GM18502 (cell line): ENCODE results near the gene SMURF2.

Experiments
- ATAC-seq: cut with Tn5 transposase; IDR thresholded peaks from one replicate; pipeline ENCODE4 v1.9.1; 2021; ENCODE audit warnings: mild to moderate bottlenecking; ENCODE audit not compliant: unreplicated experiment, poor library complexity

Gene SMURF2

DNA sequence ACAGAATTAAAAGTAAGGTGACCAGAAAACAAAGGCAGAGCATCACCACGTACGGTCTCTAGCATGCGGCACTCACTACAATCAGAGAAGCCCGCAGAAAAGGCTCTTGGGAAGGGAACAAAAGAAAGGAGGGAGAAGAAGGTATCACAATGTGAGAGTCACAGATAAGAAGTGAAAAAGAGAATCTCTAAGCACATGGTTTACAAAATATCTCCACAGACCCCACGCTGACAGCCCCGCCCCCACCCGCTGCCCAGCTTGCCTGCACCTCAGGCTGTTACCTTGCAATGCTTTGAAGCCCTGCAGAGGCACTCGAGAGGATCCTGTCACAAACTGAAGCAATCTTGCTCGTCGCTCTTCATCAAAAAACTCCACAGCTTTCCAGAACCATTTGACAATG lies 114.8 kb downstream of the SMURF2 start:
- ATAC-seq: no peak

DNA sequence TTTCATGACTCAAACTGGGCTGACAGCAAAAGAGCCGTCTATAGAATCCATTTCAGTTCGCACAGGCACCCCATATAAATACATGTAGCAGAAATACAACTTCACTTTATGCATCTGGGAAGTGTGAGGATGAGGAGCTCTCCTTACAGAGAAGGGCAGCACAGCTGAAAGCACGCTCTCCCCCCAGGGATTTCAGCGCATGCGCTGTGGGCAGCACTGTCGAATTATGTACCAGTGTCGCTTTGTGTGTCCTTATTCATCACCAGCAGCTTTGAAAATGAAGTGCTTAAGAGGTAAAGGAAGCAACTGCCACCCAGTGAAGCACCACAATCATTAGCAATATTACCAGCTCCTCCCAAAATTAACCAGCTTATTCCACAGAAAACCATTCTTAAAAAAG lies 115.4 kb downstream of the SMURF2 start:
- ATAC-seq: no peak

DNA sequence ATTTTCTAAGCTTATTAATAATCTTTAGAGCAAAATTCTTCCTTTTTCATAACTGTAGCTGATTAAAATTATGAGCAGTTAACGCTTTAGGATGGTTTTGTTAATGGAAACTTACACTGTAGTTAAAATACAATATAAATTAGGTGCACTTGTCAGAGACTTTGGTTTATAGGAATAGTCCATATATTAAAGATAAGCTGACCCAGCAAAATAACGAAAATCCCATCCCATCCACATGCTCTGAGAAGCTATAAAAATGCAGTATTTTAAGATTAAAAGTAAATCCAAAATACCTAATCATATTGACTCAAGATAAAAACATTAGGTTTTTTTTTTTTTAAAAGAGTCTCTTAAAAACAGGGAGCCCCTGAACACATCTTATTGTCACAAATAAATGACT lies 117.4 kb downstream of the SMURF2 start:
- no peak for ATAC-seq

DNA sequence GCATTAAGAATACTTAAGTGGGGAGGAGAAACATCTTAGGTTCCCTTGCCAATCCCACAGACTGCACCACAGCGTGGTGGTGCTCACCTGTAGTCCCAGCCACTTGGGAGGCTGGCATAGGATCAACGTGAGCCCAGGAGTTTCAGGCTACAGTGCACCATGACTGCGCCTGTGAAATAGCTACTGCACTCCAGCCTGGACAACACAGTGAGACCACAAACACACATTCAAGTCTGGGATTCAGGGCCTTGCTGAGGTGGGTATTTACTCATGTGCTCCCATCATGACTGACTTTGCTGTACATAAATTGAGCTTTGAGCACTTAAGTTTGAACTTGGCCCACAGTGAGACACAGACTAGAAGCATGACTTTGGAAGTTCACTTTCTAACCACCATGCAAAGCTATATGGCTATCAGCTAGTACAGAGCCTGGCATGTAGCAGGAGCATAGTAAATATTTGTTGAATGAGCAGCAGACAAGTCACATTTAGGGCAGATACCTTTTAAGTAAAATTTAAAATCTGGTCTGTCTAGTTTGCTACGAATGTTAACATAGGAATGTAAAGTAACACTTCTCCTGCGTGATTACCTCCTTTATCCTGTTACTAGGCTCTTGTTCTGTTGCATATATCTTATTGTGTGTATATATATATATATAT lies 121.9 kb downstream of the SMURF2 start:
- ATAC-seq: no peak

DNA sequence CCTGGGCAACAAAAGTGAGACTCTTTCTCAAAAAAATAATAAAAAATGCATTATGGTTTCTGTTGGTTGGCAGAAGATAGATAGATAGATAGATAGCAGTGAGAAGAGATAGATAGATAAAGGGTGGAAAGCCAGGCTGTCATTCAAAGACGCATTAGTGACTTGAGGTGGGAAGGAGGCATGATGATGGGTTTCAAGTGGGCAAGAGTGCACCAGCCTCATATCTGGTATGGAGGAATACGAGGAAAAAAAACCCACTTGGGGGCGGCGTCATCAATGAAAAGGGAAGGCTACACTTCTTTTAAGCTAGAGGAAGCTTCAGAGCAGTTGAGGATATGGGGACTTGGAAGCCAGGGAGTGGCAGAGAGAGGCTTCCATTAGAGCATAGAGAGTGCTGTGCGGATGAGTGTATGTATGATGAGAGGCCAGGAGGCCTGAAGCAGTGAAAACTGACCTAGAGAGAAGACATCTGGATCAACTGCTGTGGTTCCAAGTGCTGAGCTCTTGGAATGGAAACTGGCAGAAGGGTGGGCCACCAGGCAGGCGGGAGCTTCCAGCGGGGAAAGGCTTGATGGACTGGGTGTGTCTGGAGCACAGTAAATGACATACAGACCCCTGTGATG lies 123.5 kb downstream of the SMURF2 start:
- no peak for ATAC-seq

DNA sequence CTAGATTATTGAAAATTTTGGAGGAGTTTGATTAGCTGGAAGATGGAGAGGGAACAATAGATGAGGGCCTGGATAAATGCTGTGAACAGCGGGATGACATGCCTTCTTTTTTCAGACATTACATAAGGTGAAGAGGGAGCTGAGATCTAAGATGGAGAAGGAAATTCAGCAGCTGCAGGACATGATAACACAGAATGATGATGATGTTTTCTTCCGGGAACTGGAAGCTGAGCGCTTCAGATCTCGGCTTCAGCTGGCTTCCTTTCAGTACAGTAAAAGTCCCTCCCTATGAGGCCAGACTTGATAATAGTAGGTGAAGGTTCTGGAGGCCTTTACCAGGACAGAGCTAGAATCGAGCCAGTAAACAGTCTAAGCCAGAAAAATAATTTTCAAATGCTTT lies 124.6 kb downstream of the SMURF2 start:
- ATAC-seq: no peak

DNA sequence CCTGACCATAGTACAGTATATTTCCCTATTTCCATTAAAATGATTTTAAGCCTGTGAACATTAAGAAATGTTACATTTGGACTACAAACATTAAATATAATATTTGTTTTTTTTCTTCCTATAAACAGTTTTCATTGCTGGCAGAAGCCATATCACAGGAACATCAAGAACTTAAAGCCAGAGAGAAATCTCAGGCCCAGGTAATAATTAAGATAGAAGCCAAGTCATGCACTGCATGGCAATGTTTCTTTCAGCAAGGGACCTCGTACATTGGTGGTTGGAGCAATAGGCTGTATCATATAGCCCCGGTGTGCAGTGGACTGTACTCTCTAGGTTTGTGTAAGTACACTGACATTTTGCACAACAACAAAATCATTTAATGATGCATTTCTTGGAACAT lies 125.2 kb downstream of the SMURF2 start:
- ATAC-seq: no peak

DNA sequence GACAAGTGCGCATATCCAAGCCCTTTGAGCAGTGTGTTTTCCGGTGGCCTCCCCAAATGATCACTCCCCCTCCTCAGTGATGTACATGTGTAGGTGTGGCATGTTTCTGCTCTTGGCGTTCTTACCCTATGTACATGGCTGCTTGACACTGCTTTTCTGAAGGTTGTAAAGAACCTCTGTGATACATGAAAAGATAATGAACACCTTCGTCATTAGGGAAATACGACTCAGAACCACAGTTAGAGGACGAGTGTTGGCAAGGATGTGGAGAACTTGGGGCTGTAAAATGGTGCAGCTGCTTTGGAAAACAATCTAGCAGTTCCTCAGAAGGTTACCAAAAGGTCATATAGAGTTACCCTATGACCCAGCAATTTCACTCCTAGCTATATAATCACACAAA lies 126.8 kb downstream of the SMURF2 start:
- no peak for ATAC-seq

DNA sequence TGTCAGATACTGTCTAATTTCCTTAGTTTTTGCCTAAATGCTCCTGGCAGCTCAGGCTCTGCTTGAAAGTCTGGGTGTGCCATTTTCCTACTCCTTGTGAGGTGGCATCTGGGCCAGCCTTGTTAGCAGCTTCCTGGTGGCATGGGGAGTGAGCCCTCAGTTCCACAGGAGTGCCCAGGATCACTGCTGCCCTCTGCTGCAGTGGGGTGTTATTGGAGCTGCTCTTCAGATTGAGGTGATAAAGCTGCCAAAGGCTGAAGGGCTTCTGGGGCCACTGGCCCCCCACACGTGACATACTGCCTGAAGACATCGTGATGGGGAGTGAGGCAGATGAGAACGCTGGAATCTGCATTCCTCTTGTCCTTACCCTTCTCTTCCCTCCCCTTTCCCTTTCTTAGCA lies 127.9 kb downstream of the SMURF2 start:
- no peak for ATAC-seq

DNA sequence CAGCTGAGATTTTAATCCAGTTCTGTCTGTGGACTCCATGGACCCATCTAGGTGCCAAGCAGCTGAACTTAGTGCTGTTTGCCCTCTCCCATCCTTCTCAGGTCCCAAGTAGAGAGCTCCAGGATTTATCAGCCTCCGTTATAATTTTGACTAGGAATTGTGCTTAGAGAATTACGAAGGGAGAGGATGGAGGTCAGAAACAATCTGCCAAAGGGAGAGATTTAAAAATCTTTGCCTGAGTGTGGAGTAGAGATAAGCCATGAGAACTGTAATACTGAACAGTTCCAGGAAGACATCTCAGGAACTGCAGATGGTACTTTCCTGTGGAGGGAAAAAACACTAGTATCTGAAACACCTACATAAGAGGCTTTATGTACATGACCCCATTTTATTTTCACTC lies 128.3 kb downstream of the SMURF2 start:
- ATAC-seq: no peak

DNA sequence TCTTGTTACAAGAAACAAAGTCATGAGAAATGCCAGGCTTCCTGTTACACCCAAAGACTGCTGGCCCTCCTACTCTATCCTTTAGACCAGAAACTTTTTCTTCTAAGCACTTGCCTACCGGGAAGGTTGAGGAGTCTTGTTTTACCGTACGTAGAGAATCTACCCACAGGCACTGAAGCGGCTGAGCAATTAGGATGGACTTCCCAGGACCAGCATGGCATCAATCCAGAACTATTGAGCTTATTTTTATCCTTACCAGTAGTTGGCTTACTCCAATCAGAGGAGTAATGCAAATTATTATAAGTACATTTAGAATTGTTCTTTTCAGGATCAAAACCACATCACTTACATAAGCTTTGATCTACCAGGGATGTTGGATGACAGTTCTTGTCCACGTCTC lies 129.7 kb downstream of the SMURF2 start:
- no peak for ATAC-seq

DNA sequence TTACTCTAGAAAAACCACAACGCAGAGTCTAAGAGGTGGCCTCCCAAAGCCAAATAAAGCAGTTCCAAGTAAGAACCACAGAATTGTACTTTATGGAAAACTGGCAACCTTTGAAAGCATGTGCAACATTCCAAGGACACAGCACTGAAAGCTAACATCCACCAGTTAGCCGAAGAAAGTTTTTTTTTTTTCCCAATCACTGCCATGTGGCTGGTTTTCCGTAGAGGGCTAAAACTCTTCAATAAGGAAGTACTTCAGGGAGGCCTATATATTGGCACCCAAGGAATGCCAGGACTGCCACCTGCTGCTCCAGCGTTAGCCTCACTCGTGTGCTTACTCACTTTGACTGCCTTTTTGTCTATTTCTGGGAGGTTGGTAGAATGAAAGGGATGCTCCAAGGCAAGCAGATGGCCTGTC lies 130.1 kb downstream of the SMURF2 start:
- no peak for ATAC-seq

DNA sequence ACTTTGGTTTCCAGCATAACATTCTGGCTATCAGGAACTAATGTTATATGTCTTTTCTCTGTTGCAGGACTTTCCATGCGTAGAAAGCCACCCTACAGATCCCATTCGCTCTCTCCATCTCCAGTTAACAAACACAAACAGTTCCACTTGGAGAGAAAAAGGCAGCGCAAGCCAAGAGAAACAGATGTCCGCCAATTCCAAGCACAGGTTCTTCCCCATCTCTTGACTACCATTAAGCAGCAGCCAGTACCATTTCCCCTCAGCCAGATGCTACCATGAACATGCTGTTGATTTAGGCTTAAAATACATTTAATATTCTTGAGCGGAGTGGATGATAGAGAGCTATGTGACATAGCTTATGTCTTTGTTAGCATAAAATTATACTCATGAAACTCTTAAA lies 132.9 kb downstream of the SMURF2 start:
- no peak for ATAC-seq

DNA sequence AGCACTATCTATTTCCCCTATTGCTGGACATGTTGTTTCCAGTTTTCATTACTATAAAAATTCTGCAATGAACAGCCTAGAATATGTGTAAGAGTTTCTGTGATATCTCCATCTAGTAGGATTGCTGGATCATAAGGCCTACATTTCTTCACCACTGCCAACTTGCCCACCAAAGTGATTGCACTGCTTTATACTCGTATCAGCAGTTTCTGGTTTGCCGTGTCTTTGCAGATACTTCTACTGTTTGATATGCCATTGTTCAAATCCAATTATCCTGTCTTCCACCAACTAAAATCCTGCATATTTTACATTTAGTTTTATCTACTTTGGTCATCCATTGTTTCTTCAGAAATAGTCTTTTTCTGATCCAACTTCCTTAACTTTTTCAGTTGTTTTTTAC lies 134.2 kb downstream of the SMURF2 start:
- ATAC-seq: no peak

DNA sequence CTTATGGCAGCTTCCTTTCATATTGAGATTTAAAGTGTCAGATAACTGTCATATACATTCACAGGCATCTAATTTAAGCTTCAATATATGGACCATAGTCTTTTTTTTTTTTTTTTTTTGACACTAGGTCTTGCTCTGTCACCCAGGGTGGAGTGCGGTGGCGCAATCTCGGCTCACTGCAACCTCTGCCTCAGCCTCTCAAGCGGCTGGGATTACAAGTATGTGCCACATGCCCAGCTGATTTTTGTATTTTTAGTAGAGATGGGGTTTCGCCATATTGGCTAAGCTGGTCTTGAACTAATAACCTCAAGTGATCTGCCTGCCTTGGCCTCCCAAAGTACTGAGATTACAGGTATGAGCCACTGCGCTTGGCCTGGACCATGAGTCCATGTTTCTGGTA lies 141.7 kb downstream of the SMURF2 start:
- ATAC-seq: no peak

DNA sequence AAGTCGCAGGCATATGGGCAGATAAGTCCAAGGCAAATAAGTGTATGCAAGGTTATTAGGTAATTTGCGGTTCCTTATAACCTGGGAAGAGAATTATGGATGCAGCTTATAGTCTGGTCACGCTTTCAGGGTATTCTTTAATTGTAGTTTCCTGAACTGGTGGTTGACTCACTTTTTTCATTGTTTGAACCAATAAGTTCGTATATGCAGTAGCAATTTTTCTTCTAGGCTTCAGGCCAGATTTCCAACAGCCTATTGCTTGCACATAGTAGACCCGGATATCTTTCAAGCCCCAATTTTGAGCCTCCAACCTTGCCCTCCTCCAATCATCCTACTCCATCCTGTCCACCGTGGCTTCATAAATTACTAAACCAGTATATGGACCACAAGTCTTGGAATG lies 142.5 kb downstream of the SMURF2 start:
- ATAC-seq: no peak

DNA sequence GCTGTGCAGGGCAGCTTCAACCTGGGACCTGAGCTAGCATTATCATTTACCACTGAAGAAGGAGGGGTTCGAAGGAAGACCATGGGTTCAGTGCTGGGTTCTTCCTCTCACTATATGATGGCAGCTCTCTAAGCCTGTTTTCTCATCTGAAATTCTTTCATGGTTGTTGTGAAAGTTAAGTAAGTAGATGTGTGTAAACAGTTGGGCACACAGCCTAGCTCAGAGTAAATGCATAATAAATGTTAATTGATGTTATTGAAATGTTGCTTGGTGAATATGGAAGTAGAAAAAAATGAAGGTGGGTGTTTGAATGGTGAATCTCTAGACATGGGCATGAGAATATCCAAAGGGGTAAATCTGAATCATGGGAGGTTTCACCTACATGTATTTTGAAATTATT lies 146.3 kb downstream of the SMURF2 start:
- ATAC-seq: no peak

DNA sequence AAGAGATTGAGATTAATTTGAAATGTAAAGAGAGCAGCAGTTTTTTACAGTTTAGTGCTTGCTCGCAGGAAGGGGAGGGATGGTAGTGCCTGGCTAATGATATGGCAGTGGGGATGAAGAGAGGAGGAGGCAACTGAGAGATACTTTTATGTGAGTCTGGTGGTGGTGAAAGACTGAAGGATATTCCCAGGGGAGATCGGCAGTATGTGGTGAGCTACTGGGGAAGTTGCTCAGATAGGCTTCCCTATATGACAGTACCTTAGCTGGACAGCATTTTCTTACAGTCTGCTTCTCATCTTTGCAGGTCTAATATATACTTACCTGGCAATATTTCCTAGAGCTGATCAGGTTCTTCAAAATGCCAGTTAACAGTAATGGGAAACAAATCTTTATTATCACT lies 146.7 kb downstream of the SMURF2 start:
- no peak for ATAC-seq

DNA sequence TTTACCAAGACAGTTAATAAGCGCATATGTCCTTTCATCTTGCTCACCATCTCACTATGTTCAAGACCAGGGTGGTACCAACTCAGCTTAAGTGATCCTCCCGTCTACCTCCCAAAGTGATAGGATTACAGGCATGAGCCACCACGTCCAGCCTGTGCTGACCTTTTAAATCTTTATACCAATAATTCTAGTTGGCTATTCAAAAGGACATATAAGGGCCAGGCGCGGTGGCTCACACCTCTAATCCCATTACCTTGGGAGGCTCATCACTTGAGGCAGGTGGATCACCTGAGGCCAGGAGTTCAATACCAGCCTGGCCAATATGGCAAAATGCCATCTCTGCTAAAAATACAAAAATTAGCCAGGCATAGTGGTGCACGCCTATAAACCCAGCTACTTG lies 152.9 kb downstream of the SMURF2 start:
- ATAC-seq: no peak

DNA sequence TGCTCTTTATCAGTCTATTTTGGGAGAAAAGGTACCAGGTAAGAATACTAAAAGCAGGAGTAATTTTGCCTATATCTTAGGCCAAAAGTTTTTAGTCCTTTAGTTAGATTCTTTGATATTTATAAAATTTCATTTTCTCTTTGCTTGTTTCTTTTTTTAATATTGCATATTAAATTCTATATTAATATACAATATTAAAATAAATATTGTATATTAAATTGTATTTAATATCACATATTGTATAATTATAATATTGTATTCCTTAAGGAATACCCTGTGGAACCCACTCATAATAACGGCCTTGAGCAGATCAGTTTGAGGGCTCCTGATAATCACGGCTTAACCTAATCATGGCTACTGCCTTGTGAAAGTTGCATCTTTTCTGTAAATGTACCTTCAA lies 153.4 kb downstream of the SMURF2 start:
- no peak for ATAC-seq

DNA sequence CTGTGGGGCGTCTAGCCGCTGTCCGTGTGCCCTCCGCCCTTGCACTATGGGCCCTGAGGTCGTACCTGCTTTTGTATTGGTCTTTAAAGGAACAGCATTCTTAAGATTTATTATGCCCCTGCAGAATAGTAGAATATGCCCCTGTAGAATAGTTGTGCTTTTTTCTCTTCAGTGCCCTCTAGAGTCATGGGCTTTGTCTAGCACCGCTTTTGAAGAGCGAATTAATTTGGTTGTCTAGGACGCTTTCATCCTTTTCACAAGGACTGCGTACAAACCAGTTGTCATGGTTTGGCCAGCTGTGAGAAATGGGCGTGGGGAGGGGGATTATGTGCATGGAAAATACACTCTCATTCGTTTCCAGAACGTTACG lies 154.7 kb downstream of the SMURF2 start:
- peak; percentile 21 for ATAC-seq

DNA sequence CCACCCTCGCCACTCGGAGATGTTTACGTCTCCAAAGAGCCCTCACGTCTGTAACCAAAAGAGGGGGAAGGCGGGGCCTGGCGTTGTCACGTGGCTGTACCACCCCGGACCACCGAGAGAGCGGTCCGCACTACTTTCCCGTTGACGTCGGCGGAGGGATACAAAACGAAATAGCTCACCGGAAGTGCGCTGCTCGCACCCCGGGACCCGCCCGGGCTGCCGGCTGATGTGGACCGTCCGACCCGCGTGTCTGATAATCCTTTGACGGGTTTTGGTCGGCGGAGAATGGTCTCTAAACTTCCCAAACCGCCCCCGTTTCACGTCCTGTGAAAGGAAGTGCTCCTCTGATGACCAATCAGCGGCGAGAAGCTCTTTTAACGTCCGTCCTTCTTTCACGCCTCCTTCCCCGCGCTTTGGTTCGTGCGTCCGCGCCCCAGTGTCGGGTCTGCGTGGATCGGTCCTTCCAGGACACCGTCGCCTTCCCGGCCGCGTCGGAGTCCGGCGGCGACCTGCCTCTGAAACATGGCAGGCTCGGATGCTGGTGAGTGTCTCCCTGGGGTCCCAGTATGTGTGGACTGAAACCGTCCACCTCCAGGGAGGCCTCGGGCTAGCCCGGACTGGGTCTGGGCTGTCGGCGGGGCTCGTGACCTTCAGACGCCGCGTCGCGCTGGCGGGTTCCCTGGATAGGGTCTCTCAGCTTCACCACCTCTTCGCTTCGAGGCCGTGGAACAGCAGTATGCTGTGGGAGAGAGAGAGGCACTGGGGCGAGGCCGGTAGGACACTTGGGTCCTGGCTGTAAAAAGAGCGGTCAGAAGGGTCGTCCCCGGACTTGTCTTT lies 155.3 kb downstream of the SMURF2 start, which contains the start of gene CEP95:
CEP95 (plus strand) TSS at position 402 of the 837 bp plus-strand sequence; CDS start at position 523, 121 bp downstream.
- ATAC-seq: peak; percentile 67
